Measurements from ENCODE around the gene TARM1.
"Not testable (repeated sequence)": the region's sequence is repeated elsewhere in the genome, so short reads cannot be mapped to it uniquely, and the experiment has no call there.

The TARM1 gene

DNA sequence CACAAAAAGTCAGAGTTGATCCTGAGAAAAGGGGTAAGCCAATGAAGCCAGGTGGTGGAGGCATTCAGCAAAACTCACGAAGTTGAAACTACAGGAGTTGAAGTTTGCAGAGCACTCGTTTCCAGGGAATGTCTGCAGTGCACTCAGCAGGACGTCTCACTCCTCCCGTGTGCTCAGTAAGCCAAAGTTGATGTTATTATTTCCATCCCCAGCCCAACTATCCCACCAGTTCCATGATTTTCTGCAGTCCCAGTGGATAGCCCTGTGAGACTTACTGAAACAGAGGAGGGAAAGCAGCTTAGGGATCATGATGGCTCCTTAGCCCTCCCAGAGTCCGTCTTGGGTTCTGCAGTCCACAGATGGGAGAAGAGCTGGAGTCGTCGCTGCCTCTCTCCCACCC, at the start of gene TARM1:
TSS of gene TARM1 (minus strand) at position 334 of the 400 bp plus-strand sequence. CDS start at position 309, 25 bp downstream.
- DNase-seq, result no peak

DNA sequence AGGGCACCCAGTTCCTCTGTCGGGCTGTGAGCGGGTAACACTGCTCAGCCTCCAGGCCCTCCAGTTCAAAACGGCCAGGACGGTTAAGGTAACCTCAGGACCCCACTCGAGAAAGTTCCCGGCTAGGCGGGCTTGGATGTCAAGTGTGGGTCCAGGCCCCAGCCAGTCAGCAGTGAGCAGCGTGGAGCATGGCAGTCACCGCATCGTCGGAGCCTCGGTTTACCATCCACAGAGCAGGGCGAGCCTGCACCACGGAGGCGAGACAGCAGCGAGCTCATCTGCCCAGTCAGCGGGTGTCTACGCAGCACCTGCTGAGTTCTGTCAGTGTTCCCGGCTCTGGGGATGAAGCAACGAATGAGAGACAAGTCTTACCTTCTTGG, 48.4 kb upstream of the TARM1 start:
- DNase-seq, result no peak

DNA sequence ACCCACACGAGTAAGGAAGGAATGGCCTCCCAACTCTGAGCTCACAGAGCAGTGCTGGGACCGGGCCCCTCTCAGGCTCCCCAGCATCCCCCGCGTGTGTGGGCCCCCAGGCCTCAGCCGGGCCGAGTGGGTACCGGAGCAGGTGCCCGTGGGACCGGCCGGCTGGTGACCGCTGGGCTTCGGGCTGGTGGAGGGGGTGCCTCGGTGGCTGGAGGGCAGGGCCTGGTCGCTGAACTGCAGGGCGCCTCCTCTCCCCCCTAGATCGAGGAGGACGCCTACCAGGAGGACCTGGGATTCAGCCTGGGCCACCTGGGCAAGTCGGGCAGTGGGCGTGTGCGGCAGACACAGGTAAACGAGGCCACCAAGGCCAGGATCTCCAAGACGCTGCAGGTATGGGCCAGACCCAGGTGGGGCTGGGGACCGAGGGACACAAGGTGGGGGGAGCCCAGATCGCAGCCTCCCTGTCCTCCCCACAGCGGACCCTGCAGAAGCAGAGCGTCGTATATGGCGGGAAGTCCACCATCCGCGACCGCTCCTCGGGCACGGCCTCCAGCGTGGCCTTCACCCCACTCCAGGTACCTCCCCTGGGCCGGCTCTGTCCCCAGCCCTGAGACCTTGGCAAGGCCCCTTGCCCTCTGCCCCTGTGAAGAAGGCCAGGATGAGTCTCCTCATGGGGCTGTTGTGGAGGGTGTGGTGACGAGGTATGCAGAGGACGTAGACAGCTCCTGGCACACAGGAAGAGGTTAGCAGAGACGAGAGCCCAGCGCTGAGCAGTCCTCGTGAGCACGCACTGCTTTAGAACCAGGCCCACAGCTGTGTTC, 47.8 kb upstream of the TARM1 start:
- no peak for DNase-seq

DNA sequence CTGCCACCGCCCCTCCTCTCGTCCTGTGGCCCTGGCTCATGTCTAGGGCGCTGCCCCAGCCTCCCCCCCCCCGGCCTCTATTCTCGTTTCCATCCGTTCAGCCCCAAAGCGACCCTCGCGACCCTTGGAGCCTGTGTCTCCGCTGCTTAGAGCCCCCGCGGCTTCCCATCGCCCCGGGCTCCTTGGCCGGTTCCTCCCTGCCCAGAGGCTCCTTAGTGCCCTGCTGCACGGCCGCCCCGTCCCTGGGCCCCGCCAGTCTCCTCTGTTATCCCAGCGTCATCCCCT, 47.2 kb upstream of the TARM1 start:
- no peak for DNase-seq

DNA sequence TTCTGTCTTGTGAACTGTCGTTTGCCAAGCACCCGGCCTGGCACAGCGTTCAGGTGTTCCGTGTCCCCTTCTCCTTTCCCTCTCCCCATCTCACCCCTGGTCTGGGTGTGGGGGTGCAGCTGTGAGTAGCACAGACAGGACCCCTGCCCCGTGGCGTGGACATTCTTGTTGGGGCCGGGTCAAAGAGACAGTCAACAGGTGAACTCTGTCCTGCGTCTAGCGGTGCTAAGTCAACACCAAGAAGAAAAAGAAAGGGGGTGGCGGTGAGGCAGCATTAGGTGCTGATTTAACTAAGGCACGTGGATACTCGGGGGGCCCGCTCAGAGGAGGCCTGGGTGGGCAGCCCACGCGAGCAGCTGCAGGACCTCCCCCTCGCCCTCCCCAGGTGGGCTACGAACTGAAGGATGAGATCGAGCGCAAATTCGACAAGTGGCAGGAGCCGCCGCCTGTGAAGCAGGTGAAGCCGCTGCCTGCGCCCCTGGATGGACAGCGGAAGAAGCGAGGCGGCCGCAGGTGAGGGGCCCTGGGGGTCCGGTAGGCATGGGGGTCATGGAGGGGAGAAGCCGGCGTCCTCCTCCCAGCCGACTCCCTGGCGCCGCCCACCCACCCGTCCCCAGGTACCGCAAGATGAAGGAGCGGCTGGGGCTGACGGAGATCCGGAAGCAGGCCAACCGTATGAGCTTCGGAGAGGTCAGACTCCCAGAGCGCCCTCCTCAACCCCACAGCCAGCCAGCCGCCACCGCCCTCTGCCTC, 46.7 kb upstream of the TARM1 start:
- DNase-seq, result no peak

DNA sequence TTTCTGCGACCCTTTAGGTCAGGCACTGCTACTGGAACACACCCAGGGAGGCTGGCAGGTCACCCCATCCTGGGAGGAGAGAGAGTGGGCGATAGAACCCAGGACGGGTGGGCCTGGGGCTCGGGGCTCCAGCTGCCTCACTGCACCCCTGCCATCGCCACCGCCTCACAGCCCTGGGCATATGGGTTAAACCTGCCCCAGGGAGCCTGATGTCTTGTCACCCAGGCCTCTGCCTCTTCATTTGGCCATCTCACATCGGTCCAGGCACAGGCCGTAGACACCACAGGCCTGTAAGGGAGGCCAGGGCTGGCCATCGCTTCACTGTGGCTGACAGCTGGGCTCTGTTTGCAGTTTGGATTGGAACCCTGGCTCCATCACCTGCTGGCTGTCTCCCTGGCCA, 44.5 kb upstream of the TARM1 start:
- no peak for DNase-seq

DNA sequence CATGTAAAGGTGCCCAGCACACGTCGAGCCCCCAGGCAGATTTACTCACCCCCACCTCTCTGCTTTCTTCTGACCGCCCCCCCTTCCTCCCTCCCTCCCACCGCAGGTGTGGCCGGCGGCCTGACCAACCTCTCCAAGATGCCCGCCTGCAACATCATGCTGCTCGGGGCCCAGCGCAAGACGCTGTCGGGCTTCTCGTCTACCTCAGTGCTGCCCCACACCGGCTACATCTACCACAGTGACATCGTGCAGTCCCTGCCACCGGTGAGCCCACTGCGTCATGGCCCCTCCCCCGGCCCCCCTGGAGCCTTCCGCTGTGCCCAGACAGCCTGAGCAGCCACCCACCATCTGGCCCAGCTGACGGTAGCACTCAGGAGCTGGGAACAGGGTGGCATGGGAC, 43.2 kb upstream of the TARM1 start:
- no peak for DNase-seq

DNA sequence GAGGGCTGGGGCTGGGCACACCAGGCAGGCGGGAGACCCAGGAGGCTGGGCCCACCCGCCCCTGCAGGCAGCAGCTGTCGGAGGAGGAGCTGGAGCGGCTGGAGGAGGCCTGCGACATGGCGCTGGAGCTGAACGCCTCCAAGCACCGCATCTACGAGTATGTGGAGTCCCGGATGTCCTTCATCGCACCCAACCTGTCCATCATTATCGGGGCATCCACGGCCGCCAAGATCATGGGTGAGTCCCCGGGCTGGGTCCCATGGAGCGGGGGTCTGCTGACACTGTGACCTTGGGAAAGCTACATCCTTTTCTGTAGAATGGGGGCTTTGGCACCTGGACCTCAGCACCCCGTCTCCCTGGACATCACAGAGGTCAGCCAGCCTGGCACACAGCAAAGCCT, 42.5 kb upstream of the TARM1 start:
- DNase-seq, result no peak

DNA sequence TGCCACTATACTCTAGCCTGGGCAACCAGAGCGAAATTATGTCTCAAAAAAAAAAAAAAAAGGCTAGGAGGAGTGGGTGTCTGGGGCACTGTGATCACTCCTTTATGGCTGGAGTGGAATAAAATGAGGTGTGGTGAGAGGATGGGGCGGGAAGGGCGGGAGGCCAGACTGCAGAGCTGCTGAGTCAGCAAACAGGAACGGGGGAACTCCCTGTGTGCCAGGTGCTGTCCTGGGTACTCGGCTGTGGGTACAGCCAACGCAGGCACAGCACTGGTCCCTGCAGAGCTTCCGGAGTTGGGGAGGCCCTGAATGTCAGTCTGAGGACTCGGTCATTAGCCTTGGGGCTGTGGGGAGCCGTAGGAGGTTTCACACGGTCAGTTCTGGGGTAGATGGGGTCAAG, 40.1 kb upstream of the TARM1 start:
- DNase-seq, result no peak

DNA sequence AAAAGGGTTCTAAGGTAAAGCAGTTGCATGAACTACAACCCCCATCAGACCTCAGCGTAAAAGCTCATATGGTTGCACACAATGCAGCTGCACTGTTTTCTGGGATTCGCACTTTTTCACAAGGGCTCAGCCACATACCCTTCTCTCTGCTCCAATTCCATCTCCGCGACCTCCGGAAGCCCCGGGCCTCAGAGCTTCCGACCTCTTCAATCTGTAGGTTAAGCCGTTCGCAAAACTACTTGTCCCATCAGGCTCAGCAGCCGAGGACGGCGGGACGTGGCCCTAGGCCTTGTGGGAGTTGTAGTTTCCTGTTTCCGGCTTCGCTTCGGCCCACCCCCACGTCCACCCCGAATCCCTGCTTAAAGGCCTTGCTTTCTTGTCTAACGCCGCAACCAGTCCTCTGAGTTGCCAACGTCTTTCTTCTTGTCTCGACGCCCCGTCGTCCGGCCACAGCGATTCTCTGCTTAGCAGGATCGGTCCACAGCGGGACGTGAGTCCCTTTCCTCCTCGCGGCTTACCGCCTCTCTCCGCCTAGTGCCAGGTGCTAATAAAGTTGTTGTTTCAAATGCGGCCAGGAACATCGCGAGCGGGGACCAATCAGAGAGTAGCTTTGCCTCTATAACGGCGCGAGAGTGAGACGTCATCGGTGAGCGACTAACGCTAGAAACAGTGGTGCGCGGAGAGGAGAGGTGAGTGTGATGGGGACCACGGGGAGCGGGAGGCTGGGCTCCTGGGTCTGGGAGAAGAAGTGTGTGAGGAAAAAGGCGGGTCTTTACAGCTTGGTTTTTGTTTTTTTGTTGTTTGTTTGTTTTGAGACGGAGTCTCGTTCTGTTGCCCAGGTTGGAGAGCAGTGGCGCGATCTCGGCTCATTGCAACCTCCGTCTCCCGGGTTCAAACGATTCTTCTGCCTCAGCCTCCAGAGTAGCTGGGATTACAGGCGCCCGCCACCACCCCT, 34.2 kb upstream of the TARM1 start, which contains the start of the genes PRPF31 and TFPT:
TSS of gene PRPF31 (plus strand) at position 646 of the 955 bp plus-strand sequence. CDS start 2,525 bp downstream, outside the sequence.
TSS of gene TFPT (minus strand) at position 549 of the 955 bp plus-strand sequence. CDS start at position 161, 388 bp downstream.
- DNase-seq, result peak; percentile 98

DNA sequence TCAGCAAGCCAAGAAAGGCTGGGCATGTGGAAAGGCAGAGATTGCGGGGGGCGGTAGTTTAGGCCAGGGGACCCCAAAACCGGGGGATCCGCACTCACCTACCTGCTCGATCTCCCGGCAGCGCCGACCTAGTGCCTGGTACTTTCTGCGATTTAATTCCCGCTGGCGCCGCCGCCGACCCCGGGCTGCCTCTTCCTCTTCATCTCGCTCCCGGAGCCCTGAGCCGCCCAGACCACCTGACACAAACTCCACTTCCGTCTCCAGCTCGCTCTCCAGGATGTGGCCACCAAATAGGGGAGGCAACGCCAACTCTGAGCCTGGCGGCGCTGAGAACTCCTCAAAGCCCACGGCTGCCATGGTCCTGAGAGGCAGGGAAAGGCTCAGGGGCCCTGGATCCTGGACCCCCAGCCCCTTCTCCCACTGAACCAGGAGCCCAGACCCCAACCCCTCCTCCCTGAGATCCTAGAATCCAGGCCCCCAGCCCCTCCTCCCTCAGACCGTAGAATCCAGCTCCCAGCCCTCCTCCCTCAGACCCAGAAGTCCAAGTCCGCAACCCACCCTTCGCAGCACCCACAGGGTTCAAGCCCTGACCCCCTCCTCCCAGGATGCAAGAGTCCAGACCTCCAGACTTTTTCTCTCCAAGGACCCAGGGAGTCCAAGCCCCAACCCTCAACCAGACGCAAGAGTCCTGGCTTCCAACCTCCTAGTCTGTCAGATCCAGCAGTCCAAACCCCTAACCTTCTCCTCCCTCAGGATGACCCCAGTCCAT, 33.4 kb upstream of the TARM1 start:
- peak; percentile 73 for DNase-seq

DNA sequence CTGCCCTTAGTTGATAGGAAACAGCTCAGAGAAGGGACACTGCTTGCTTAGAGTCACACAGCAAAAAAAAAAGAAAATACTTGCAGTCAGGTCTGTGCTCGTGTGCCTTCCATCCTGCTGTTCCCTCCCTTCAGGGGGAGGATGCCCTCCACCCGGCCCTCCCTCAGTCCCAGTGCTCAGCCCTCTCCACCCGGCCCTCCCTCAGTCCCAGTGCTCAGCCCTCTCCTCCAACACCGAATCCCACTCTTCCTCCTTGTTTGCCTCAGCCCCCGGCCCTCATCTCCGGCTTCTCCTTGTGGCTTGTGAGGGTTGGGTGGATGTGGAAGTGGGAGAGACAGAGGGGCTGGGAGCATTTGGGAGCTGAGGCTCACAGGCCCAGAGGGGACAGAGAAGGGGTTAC, 28.5 kb upstream of the TARM1 start:
- DNase-seq, result no peak

DNA sequence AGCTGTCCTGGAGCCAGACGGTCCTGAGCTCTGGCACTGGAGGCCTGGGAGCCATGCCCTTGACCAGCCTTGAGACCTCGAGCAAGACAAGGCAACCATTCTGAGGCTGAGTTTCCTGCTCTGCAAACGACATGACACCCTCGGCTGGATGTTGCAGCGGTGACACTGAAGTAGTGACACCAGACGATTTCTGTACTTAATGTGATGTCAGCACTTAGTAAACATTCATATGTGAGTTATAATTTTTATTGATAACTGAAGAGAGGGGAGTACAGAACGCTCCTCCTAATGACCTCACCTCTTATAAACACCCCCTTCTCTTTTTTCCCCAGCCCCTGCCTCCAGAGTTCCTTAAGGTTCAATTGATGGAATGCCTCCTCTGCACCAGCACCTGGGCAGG, 27.3 kb upstream of the TARM1 start:
- DNase-seq, result no peak

DNA sequence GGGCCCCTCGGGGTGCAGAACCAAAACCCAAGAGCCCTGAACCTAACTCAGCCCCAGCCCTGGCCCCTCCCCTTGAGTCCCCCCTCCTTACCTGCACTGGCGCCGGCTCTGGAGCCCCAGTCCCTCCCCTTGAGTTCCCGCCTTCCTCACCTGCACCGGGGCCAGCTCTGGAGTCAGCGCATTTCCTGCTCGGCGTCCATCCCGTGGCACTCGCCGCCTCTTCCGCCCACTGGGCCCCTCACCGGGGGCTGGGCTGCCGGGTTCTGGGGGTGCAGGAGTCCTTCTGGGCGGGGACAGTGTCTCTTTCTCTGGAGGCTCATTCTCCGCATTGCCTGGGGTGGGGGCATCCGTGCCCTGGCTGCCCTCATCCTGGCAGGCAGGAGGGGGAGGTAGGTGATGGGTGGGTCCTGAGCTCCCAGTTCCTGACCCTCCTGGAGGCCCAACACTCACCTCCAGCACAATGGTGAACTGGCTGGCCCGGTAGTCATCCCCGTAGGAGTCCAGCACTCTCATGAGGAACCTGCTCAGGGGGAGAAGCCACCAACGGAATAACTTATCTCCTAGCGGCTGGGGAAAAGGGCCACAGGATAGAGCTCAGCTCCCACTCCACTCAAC, 26.8 kb upstream of the TARM1 start:
- DNase-seq, result no peak

DNA sequence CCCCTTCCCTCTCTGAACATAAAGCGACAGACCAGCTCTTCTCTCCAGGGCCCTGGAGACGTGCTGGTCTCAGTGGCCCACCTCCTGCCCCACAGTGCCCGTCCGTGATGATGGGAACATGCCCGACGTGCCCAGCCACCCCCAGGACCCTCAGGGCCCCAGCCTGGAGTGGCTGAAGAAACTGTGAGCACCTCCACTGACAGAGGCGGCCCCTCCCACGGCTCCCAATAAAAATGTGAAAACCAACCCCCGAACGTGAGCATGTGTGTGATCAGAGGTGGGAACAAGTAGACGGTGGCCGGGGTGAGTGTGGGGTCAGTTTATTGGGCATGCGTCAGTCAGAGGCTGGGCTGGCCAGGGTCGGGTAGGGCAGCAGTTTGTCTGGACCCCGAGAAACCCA, 25.6 kb upstream of the TARM1 start:
- no peak for DNase-seq

DNA sequence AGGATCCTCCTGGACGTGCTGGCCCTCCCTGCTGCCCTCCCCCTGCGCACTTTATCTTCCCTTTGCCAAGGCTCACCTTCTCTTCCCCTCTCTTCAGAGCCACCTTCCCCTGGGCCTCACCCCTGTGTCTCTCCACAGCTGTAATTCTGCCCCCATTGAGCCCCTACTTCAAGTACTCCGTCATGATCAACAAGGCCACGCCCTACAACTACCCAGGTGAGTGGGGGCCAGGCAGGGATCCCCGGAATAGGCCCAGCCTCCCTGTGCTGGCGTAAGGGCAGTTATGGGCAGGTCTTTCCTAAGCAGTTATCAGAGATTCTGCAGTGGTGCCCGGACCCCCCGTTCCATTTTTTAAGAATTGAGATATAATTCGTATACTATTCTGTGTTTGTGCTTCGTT, 24.6 kb upstream of the TARM1 start:
- DNase-seq, result no peak

DNA sequence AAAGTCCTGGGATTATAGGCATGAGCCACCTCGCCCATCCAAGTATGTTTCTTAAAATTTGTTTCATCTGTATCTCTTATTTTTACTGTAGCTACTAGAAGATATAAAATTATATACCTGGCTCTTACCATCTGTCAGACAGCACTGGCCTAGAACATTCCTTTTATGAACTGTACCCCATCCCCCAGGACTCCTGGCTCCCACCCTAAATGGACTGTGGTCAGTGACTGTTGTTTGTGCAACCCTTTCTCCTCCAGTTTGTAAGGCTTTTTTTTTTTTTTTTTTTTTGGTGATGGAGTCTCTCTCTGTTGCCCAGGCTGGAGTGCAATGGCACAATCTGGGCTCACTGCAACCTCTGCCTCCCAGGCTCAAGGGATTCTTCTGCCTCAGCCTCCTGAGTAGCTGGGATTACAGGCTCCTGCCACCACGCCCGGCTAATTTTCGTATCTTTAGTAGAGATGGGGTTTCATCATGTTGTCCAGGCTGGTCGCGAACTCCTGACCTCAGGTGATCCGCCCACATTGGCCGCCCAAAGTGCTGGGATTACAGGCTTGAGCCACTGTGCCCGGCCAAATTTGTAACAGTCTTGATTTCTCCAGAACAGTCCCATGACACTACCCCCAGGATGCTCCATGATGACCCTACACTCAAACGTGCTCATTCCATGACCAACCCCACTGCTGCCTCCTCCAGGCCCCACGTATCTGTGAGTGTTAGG, 24.0 kb upstream of the TARM1 start:
- no peak for DNase-seq

DNA sequence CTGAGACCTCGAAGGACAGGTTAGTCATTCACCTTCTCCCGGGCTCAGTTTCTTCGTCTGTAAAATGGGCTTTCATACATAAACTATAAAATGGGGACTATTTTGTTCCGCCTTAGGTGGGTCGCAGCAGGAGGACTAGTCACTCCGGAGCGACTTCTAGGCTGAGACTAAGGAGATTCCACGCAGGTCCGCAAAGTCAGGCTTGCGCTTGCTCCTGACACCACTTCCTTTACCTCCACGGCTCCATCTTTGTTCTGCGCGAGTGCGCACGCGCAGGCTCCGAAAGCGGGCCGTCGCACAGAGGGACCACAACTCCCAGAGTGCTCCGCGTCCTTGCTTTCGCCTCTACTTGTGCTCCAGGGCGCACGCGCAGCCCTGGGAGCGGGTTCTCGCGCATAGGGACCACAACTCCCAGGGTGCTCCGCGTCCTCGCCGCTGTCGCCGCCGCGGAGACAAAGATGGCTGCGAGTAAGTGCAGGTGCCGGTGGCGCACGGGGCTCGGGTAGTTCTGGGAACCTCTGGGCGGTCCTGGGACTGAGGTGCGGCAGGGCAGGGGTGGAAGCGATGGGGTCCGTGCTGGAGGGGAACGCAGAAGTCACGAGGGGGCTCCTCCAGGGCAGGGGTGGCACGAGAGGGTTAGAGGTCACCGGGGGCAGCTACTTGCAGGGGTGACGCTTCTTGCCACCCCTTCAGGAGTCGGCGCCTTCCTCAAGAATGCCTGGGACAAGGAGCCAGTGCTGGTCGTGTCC, 21.4 kb upstream of the TARM1 start, which contains the start of gene NDUFA3:
TSS of gene NDUFA3 (plus strand) at position 435 of the 749 bp plus-strand sequence. CDS start at position 459, 24 bp downstream.
- DNase-seq, result peak; percentile 97

DNA sequence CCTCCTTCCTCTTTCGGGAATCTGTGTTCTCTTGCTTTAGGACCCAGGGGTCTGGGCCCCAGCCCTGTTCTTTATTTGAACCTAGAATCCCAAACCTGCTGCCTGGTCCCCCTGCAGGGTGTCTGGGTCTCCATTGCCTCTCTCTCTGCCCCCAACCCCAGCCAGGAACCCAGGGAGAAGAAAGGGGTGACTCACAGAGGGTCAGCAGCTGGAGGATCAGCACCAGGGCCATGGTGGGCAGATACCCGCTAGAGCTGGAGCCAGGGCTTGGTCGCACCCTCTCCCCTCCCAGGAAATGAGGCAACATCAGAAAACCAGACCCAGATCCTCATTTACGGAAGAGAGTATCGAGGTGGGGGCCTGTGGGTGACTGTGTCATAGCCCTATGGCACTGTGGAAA, 19.4 kb upstream of the TARM1 start, which contains the start of gene OSCAR:
TSS of gene OSCAR (minus strand) at position 243 of the 400 bp plus-strand sequence. CDS start at position 232, 11 bp downstream.
- DNase-seq, result no peak

DNA sequence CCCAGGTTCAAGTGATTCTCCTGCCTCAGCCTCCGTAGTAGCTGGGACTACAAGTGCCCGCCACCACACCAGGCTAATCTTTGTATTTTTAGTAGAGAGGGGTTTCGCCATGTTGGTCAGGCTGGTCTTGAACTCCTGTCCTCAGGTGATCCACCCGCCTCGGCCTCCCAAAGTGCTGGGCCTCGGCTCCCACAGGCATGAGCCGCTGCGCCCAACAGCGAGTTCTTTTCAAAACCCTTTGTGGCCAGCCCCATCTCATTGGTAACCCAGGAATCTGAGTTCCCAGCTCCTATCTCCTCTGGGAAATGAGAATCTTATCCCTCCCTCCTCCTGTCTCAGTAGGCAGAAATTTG, 18.7 kb upstream of the TARM1 start:
- not testable (repeated sequence) for DNase-seq
